H1 (cell line): Measurements from ENCODE around the gene CHMP4B.

ENCODE experiments used
- ASH2L ChIP-seq: fragments of 200-600, 300-600 bp; sonication (generic); IDR thresholded peaks from one replicate; pipeline ENCODE4 v1.7.1; 2017; ENCODE audit warnings: low read length
- BACH1 ChIP-seq: IDR thresholded peaks from 2 replicates; pipeline ENCODE4 v1.6.1; 2012; ENCODE audit warnings: low read length, improper control_type of control experiment
- CHD2 ChIP-seq: IDR thresholded peaks from 2 replicates; pipeline ENCODE4 v1.6.1; 2012; ENCODE audit warnings: low read length, improper control_type of control experiment
- CTCF ChIP-seq, 3 experiments: IDR thresholded peaks; 1 replicate in 2 of 3; 2 replicates in 1 of 3; pipeline versions ENCODE4 v1.5.1 to v1.6.1; 2011; ENCODE audit warnings: low read length in 3 of 3, mild to moderate bottlenecking in 3 of 3, inconsistent platforms in 2 of 3, low read depth in 1 of 3, moderate library complexity in 1 of 3; ENCODE audit not compliant: insufficient read depth in 1 of 3; ENCODE audit errors: control extremely low read depth in 1 of 3
- KDM1A ChIP-seq: fragments of 200-600, 300-600 bp; sonication (generic); IDR thresholded peaks from 2 replicates; pipeline ENCODE4 v1.7.1; 2016; ENCODE audit warnings: mild to moderate bottlenecking, low read length, borderline replicate concordance
- KDM5A ChIP-seq: fragments of 200-600 bp; IDR thresholded peaks from 2 replicates; pipeline ENCODE4 v1.7.1; 2012; ENCODE audit warnings: mild to moderate bottlenecking, low read length, inconsistent platforms, mixed read lengths
- POLR2A ChIP-seq, 2 experiments: IDR thresholded peaks; 1 replicate in 1 of 2; 2 replicates in 1 of 2; pipeline ENCODE4 v1.6.1; 2011; ENCODE audit warnings: low read depth in 2 of 2, low read length in 2 of 2, mild to moderate bottlenecking in 2 of 2; ENCODE audit errors: control extremely low read depth in 1 of 2
- POLR2AphosphoS5 ChIP-seq: IDR thresholded peaks from 2 replicates; pipeline ENCODE4 v1.6.1; 2011; ENCODE audit warnings: low read depth, low read length
- RAD21 ChIP-seq, 2 experiments: IDR thresholded peaks in 1 of 2; conservative IDR thresholded peaks in 1 of 2; 2 replicates each; pipeline ENCODE4 v1.6.1; 2011; ENCODE audit warnings: low read depth in 2 of 2, low read length in 2 of 2, improper control_type of control experiment in 1 of 2, inconsistent platforms in 1 of 2, mild to moderate bottlenecking in 1 of 2, moderate library complexity in 1 of 2
- RNF2 ChIP-seq: fragments of 200-900, 300-1000 bp; sonication (generic); IDR thresholded peaks from 2 replicates; pipeline ENCODE4 v1.7.1; 2016; ENCODE audit warnings: borderline replicate concordance, low read depth, mild to moderate bottlenecking, antibody characterized with exemption, low read length; ENCODE audit not compliant: poor library complexity, severe bottlenecking; ENCODE audit errors: missing control alignments
- SIN3A ChIP-seq, 2 experiments: IDR thresholded peaks in 1 of 2; conservative IDR thresholded peaks in 1 of 2; 2 replicates each; pipeline ENCODE4 v1.6.1; 2011 to 2012; ENCODE audit warnings: low read length in 2 of 2, improper control_type of control experiment in 1 of 2, low read depth in 1 of 2, mild to moderate bottlenecking in 1 of 2
- SRF ChIP-seq: IDR thresholded peaks from 2 replicates; pipeline ENCODE4 v1.6.1; 2011; ENCODE audit warnings: mild to moderate bottlenecking, low read depth, low read length, moderate library complexity
- TEAD4 ChIP-seq: IDR thresholded peaks from 2 replicates; pipeline ENCODE4 v1.6.1; 2012; ENCODE audit warnings: low read depth, low read length, inconsistent platforms, mixed read lengths

- no peak for TF ChIP-seq CTCF (IDR thresholded peaks at IDR 0.05; ENCODE audit: control extremely low read depth in 1 of 3, insufficient read depth in 1 of 3, low read depth in 1 of 3, low read length in 3 of 3)
- no peak for TF ChIP-seq BACH1
- no peak for TF ChIP-seq POLR2AphosphoS5
- no peak for TF ChIP-seq TEAD4
- TF ChIP-seq CHD2 = no peak
- no peak for TF ChIP-seq POLR2A (IDR thresholded peaks at IDR 0.05; ENCODE audit: control extremely low read depth in 1 of 2, low read depth in 2 of 2, low read length in 2 of 2)
- TF ChIP-seq RAD21 (IDR thresholded peaks at IDR 0.05 in 1 of 2, conservative IDR thresholded peaks at IDR 0.05 in 1 of 2; ENCODE audit: low read depth in 2 of 2, low read length in 2 of 2) = no peak
- TF ChIP-seq KDM1A = no peak
- TF ChIP-seq RNF2 = no peak
- TF ChIP-seq KDM5A = no peak
- TF ChIP-seq SIN3A (conservative IDR thresholded peaks at IDR 0.05 in 1 of 2, IDR thresholded peaks at IDR 0.05 in 1 of 2; ENCODE audit: low read depth in 1 of 2, low read length in 2 of 2) = no peak
- TF ChIP-seq ASH2L = no peak
- TF ChIP-seq SRF = no peak
Observed at GRCh38 chr20:33783256-33783655, 27.9 kb upstream of the CHMP4B start.
